MM.1S (cell line): Measurements from ENCODE around the gene DDX51.

Experiments
- CTCF ChIP-seq: fragments of 300-600 bp; sonication (generic); IDR thresholded peaks from 2 replicates; pipeline ENCODE4 v1.5.1; 2016; ENCODE audit warnings: antibody characterized with exemption, low read length, mixed read lengths
- EZH2 ChIP-seq: fragments of 300-600 bp; sonication (generic); optimal IDR thresholded peaks from 2 replicates; pipeline ENCODE3; 2017; ENCODE audit warnings: low read depth, mild to moderate bottlenecking, antibody characterized with exemption, low read length, mixed read lengths
- EZH2phosphoT487 ChIP-seq: fragments of 300-600 bp; sonication (generic); IDR thresholded peaks from 2 replicates; pipeline ENCODE4 v1.6.1; 2018; ENCODE audit warnings: antibody characterized with exemption, low read length

GRCh38 chr12:132190012-132190755, 46.1 kb upstream of the DDX51 start:
- TF ChIP-seq CTCF, result no peak
- no peak for TF ChIP-seq EZH2
- TF ChIP-seq EZH2phosphoT487, result no peak
